HG02884 (cell line): ENCODE results near the gene CMKLR1.

ENCODE experiments used
- ATAC-seq: cut with Tn5 transposase; IDR thresholded peaks from one replicate; pipeline ENCODE4 v1.9.1; 2021; ENCODE audit warnings: mild to moderate bottlenecking, moderate library complexity; ENCODE audit not compliant: unreplicated experiment

CMKLR1 gene

DNA sequence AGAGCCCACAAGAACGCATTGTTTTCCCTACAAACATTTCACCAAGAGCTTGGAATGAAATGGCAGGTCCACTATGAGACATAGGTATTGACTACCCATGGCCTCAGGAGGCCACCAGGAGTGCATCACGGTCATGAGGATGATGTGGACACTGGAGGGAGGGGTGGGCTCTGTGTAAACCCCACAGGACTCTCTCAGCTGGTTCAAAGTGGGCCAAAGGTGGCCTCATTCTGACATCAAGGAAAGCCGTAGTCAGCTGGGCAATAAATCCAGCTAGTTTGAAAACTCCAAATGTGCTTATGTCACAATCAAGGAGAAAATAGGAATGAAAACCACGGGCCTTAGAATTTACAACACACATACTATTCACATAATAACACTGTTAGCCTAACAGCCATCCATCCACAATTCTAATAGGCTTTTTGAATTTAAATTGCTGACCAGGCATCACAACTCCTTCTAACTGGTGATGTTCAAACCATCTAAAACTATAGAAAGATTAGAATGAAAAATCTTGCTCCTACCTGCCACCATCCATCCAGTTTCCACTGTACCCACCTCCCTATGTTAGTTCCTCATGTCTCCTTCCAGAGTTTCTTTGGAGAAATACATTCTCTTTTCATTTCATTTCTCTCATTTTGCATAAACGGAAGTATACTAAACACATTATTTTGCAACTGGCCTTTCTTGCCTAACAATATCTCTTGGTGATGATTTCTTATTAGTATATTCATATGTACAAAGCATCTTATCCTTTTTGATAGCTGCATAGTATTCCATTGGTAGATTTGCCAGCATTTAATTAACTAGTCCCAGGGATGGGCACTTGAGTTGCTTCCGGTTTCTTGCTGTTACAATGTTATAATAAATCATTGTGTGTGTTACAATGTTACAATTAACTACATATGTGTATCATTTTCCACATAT is 21.5 kb downstream of the CMKLR1 start:
- ATAC-seq, result no peak

DNA sequence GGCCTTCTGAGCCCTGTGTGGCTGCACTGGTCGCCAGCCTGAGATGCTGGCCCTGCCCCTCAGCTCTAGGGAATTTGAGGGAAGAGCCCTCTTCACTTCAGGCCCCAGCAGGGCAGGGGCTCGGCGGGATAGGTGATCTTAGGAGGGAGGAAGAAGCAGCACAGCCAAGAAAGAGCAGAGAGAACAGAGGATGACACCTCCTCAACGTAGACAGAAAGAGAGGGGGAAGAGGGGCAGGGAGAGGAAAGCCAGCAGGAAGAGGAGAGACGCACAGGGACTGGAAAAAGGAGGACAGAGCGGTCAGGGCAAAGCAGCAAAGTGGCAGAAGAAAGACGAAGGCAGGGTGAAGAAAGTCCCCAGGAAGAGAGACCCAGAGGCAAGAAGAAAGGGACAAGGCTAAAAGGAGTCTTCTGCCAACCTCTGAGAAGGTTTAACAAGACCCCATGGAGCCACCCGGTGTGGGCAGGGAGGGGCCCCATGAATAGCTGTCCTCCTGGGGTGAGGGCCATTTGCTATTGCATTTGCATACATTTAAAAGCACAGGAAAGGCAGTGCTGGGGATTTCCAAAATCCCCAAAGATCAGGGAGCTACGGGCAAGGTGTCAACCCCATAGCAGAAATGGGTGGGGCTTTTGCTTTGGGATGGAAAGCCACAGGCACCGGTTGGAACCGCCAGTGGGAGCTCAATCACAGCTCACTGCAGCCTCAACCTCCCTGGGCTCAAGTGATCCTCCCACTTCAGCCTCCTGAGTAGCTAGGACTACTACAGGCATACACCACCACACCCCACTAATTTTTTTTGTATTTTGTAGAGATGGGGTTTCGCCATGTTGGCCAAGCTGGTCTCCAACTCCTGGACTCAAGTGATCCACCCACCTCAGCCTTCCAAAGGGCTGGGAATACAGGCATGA is 22.7 kb downstream of the CMKLR1 start:
- no peak for ATAC-seq

GRCh38 chr12:108315486-108316105 is 23.5 kb downstream of the CMKLR1 start:
- ATAC-seq, result no peak

DNA sequence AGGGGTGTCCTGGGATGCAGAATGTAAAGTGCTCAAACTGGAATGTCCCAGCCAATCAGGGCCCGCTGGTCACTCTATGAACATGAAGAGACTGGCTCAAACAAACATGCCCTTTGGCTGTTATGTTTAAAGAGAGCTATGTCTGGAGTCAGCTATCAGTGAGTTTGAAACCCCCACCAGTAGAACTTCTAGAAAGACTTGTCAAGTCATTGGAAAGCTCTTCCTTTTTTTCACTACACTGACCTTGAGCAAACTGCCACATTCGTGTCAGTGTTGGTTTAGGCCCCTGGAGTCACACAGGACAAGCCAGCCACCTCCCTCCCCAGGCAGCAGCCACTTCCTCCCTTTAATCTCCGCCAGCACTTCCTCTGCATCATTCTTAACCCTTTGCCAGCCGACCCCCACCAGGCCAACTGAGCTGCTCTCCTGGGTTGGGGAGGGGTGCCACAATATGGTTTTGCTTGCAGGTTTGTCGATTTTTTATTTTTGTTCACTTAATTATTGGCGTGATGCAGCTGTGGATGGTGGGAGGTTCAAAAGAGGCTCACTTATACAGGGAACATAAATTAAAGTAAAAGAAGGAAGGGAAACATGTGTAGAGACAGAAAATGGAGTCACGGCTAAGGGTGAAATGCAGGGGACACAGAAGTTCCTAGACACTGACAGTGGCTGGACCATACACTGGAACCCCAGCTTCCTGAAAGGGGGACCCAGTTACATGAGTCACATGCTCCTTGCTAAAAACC is 25.3 kb downstream of the CMKLR1 start:
- ATAC-seq, result no peak

GRCh38 chr12:108313241-108313605 is 25.9 kb downstream of the CMKLR1 start:
- ATAC-seq, result no peak

DNA sequence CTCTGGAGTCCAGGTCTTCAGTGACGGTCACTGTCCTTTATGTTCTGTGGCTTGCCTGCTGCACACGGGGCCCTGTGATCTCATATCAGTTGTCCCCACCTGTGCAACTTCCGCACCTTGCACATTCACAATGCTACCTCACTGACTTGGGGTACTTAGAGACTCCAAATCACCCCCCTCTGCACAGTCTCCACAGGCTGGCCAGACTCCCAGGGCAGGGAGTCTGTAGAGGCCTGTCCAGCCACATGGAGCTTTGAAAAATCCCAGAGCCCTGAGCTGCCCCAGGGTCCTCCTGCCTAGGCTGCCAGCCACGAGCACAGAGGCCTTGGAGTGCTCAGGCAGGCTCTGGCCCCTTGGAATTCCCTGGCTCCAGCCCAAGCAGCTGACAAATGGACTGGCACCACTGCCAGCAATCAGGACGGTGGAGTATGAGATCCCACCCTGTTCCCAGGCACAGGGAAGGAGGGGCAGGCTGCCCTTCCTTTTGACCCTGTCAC is 26.4 kb downstream of the CMKLR1 start:
- ATAC-seq, result no peak

DNA sequence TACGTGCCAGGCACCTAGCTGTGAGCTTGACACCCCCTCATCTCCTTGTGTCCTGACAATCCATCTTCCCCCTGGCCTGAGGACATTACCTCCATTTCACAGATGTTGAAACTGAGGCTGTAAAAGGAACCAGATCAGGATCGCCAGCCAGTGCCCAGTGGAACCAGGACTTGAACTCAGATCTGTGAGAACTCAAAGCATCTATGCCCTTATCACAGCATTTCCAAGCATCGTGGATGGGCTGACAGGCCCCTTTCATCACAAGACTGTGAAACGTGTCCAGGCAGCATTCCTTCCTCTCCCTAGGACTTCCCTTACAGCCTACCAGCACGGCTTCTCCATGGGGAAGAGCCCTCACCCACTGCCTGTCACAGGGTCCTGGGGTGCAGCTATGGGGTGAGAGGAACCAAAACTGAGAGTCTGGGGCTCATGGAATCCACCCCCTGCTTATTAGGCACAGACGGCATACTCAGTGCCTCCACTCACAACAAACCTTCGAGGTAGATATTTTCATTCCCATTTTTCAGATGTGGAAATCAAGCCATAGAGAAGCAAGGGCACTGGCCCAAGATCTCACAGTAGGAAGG is 26.9 kb downstream of the CMKLR1 start:
- ATAC-seq, result no peak

- no peak for ATAC-seq
Observed at GRCh38 chr12:108311605-108312004, 27.5 kb downstream of the CMKLR1 start.

DNA sequence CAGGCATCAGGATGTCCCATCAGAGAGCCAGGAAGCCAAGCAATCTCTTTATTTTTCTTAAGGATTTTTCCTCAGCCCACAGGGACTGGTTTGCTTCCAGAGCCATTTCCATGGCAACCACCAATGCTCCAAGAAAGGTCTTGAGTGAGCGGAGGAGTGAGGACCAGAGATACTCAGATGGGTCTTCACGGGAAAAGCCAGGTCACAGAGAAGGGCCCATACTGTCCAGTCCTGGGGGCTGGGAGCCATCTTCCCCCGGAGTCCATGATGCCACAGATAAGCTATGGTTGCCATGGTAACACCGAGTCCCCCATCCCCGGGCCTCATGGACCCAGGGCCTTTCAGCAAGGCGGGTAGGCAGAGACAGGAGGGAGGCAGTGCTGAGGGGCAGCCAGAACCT is 28.6 kb downstream of the CMKLR1 start:
- ATAC-seq, result no peak

DNA sequence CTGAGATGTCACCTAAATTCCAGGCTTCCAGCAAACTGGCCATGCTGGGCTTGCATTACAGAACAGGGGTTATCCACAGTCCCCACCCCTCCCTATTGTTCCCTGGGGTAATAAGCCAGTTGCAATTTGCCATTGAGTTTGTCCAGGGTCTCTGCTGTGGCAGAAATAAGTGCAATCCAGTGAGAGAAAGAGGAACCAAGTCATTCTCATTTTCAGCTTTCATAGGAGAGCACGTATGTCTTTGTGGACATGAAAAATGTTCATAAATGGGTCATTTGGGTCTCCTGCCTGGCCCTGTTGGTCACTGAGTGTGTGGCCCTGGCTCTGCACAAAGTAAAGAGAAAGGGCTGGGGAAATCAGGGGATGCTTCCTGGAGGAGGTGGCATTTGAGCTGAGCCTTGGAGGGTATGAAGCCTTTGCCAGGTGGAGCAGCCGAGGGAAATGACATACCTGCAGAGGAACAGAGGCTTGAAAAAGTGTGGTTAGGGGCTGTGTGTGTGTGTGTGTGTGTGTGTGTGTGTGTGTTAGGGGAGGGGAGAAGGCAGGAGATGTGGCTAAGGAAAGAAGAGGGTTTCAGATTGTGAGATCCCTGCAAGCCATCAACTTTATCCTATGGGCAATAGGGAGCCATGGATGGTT is 29.3 kb downstream of the CMKLR1 start:
- ATAC-seq, result no peak

DNA sequence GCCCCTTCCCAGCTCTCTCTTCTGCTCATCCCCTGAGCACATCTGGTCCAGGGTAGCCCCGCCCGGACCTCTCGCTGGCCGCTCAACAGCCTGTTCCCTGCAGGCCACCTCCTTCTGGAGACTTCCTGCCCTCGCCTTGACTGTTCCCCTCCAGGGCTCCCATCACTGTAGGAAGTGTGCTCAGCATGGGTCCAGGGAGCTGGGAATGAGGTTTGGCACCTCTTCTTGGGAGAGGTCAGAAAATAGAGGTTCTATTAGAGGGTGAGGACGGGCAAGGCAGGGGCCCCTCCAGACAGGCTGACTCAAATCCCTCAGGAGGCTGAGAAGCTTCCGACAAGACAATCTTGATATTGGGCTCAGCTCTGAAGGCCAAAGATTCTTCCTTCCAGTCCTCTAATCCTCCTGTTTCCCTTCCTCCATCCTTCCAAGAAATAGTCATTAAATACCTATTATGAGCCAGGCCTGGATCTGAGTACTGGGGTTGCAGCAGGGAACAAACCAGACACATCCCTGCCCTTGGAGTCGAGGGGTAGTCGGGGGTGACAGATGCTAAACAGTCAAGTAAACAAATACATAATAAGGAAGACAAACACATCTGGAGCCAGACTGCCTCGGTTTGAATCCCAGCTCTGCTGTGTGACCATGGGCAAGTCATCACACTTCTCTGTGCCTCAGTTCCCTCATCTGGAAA is 30.6 kb downstream of the CMKLR1 start:
- no peak for ATAC-seq

DNA sequence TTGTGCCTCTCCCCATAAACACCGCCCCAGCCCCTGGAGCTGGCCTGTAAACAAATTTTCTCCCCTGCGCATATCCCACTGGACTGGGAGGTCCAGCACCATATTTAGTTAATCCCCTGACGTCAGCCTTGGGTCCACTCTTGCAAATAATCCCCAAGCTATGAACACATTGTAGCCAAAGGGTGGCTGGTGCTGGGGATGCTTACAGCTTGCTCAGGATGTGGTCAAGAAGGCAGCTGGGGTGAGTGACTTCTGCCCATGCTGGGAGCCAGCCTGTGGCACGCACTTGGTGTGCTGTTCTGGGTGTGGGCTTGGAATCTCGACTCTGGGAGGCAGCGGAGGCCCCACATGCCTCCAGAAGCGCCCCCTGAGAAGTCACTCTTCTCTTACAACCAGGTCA is 32.1 kb downstream of the CMKLR1 start:
- ATAC-seq, result no peak

DNA sequence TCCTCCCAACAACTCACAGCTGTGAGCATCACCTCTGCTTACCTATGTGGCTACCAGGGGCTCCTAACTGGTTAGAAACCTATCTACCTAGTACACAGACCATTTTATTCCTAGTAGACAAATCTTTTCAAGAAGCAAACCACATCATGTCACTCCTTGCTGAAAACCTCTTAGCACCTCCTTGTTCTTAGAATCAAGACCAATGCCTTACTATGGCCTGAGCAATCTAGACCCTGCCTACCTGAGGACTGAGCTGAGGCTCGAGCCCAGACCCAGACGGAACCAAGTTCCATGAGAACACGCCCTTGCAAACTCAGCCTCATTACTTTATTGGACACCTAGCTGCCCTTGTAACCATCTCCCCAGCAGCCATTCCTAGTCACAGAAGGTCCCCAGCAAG is 32.6 kb downstream of the CMKLR1 start:
- no peak for ATAC-seq

- ATAC-seq, result no peak
Observed at GRCh38 chr12:108305991-108306501, 33.1 kb downstream of the CMKLR1 start.

DNA sequence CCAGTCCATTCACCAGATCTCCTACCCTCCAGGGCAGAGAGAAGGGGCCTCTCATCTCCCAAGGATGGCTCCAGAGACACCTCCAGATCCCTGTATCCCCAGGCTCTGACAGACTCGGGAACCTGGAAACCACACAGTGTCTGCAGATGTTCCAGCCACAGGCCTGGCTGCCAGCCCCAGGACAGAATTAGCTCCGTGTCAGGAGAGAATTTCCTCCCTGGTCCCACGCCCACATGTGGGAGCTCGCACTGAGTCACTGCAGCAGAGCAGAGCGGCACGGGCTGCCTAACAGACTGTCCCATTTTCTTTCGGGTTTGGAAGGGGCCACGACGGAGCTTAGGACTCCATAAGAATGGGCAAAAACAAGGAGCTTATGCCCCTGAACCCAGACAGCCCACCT is 33.6 kb downstream of the CMKLR1 start:
- no peak for ATAC-seq

DNA sequence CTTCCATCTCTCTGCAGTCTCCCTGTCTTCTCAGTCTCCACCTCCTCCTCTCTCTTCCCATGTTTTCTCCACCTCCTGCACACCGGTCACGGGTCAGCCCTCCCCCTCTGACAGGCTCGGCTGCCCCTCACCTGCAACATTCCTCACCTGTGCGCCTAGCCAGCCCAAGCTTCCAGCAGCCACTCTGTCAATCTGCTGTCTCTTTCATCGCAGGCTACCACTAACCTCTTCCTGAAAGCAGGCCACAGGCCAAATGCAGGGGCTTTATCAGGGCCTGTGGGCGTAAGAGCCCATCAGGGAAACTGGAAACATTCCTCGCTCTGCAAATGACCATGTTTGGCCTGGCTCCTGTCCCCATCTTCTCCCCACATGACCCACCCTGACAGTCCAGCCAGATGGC is 34.5 kb downstream of the CMKLR1 start:
- no peak for ATAC-seq

DNA sequence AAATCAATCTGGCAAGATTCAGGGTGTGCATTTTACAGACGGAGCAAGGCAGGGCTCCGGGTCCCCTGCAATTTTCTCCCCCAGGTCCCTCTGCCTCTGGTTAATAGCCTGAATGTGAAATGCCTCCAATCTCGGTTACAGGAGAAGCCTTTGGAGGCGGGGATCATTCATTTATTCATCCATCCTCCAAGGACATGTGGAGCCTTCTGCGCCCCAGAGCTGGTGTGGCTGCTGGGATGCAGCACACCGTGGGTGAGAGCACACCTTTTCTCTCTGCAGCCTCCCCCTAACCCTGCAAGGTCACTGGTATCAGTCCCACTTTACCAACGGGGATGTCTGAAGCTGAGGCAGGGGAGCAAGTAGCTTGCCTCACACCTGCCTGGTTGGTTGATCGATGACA is 35.4 kb downstream of the CMKLR1 start:
- no peak for ATAC-seq

DNA sequence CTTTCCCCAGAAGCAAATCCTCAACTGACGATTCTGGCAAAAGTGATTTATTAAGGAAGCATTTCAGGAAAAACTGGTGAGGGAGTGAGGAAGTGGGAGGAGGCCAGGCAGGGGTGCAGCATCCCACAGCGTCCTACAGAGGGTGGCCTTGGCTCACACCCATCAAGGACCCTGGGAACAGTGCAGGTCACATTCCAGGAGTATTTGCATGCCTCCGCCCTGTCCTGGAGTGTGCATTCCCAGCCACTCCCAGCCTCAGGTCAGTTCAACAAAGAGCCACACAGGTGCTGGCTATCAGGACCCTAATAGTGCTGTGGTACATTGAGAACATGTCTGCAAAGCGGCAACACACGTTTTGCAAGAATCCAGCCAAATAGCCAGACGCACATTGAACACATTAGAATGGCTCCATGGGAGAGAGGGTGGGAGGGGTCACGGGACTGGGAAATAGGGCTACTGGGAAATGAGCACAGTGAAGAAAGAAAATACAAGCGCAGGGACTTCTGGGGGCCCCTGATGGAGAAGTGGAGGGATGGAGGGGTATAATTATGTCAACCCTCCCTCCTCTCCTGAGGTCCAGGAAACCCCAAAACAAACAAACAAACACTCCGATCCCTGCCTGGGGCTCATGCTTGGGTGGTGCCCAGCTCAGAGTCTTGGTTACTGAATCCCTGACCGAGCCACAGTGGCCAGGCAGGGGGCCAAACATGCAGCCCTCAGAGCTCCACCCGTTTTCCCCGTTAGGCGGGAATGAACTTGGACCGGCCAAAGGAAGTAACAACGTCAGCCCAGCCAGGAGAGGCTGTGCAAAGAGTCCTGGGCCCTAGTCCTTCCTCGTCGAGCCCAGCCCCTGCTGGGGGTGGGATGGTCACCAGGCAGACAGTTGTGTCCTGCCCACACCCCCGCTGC is 36.5 kb downstream of the CMKLR1 start:
- no peak for ATAC-seq
